HL-60 (cell line): Measurements from ENCODE around the gene TTLL1.

Experiments
- DNase-seq, 2 experiments: peaks; one replicate each; pipeline ENCODE4 v3.0.0-alpha.2; 2010 to 2020; ENCODE audit warnings: low read depth in 1 of 2, low spot score in 1 of 2
- H3K27ac ChIP-seq: fragments of 250-450 bp; sonication (Bioruptor Pico); replicated peaks from 2 replicates; pipeline ENCODE4 v1.5.1; 2020; ENCODE audit warnings: mild to moderate bottlenecking, moderate library complexity
- H3K27me3 ChIP-seq: fragments of 250-450 bp; sonication (Bioruptor Pico); 2 replicates; pipeline ENCODE4 v1.5.1; 2021; ENCODE audit warnings: mild to moderate bottlenecking, moderate library complexity; ENCODE audit not compliant: insufficient read depth, poor library complexity, severe bottlenecking
- H3K4me3 ChIP-seq: replicated peaks from 2 replicates; pipeline ENCODE4 v1.5.1; 2011; ENCODE audit warnings: mild to moderate bottlenecking, control low read depth, low read length; ENCODE audit not compliant: insufficient read depth
- GABPA ChIP-seq: IDR thresholded peaks from 2 replicates; pipeline ENCODE4 v1.6.1; 2012; ENCODE audit warnings: low read depth
- POLR2AphosphoS5 ChIP-seq: IDR thresholded peaks from 2 replicates; pipeline ENCODE4 v1.6.1; 2012; ENCODE audit warnings: low read depth
- SPI1 ChIP-seq: IDR thresholded peaks from 2 replicates; pipeline ENCODE4 v1.6.1; 2012; ENCODE audit warnings: low read depth, mild to moderate bottlenecking, borderline replicate concordance
- TF ChIP-seq, protein P1 (sequence below): IDR thresholded peaks from one replicate; pipeline ENCODE4 v1.5.1; 2011; ENCODE audit warnings: low read length, control low read depth, inconsistent platforms; ENCODE audit not compliant: insufficient read depth
- TF ChIP-seq, protein P2 (sequence below): IDR thresholded peaks from 2 replicates; pipeline ENCODE4 v1.6.1; 2012; ENCODE audit warnings: low read depth; ENCODE audit not compliant: insufficient replicate concordance

The TTLL1 gene

GRCh38 chr22:43129426-43130425 is 40.5 kb upstream of the TTLL1 start:
- TF ChIP-seq, protein P1, sequence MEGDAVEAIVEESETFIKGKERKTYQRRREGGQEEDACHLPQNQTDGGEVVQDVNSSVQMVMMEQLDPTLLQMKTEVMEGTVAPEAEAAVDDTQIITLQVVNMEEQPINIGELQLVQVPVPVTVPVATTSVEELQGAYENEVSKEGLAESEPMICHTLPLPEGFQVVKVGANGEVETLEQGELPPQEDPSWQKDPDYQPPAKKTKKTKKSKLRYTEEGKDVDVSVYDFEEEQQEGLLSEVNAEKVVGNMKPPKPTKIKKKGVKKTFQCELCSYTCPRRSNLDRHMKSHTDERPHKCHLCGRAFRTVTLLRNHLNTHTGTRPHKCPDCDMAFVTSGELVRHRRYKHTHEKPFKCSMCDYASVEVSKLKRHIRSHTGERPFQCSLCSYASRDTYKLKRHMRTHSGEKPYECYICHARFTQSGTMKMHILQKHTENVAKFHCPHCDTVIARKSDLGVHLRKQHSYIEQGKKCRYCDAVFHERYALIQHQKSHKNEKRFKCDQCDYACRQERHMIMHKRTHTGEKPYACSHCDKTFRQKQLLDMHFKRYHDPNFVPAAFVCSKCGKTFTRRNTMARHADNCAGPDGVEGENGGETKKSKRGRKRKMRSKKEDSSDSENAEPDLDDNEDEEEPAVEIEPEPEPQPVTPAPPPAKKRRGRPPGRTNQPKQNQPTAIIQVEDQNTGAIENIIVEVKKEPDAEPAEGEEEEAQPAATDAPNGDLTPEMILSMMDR = no peak
- TF ChIP-seq SPI1 = peak; percentile 87
- H3K27me3 ChIP-seq = no peaks in the 10 kb centered on the region
- DNase-seq = peak; percentile 72 to 81
- H3K4me3 ChIP-seq = no peak overlapping the region
- peak overlapping the region; percentile 86 for H3K27ac ChIP-seq

- H3K4me3 ChIP-seq = no peak overlapping the region
- peak overlapping the region; percentile 86 for H3K27ac ChIP-seq
- TF ChIP-seq POLR2AphosphoS5 = peak; percentile 72
- TF ChIP-seq SPI1 = no peak
- H3K27me3 ChIP-seq = no peaks in the 10 kb centered on the region
- DNase-seq = no peak
Measured at GRCh38 chr22:43128928-43129424, 39.8 kb upstream of the TTLL1 start.

GRCh38 chr22:43128116-43128515 is 38.9 kb upstream of the TTLL1 start:
- no peak overlapping the region for H3K4me3 ChIP-seq

DNA sequence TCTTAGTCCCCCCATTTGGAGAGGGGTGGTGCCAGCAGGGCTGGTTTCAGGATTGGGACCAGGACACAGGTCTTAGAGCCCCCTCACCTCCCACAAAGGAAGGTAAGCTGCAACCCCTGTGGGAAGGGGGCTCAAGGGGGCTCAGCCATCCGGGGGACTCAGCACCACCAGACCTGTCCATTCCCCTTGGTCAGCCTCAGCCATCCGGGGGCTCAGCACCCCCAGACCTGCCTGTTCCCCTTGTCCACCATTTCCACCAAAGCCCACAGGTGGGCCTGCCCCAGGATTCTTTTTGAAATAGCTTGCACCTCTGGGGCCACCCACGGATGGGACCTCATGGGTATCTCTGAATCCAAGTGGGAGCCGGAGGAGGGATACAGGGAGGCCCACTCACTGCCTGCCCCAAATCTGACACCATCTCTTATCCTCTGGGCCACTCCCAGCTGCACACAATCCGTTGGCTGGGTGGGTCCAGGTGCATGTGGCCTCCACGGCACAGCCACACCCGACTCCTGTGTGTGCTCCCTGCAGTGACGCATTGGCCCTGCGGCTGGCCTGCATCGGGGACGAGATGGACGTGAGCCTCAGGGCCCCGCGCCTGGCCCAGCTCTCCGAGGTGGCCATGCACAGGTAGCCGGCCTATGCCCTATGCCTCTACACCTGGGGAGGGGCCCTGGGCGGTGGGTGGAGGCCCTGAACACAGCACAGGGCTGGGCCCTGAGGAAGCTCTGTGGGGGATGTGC is 38.1 kb upstream of the TTLL1 start:
- peak overlapping the region; percentile 86 for H3K27ac ChIP-seq
- TF ChIP-seq, protein P2, sequence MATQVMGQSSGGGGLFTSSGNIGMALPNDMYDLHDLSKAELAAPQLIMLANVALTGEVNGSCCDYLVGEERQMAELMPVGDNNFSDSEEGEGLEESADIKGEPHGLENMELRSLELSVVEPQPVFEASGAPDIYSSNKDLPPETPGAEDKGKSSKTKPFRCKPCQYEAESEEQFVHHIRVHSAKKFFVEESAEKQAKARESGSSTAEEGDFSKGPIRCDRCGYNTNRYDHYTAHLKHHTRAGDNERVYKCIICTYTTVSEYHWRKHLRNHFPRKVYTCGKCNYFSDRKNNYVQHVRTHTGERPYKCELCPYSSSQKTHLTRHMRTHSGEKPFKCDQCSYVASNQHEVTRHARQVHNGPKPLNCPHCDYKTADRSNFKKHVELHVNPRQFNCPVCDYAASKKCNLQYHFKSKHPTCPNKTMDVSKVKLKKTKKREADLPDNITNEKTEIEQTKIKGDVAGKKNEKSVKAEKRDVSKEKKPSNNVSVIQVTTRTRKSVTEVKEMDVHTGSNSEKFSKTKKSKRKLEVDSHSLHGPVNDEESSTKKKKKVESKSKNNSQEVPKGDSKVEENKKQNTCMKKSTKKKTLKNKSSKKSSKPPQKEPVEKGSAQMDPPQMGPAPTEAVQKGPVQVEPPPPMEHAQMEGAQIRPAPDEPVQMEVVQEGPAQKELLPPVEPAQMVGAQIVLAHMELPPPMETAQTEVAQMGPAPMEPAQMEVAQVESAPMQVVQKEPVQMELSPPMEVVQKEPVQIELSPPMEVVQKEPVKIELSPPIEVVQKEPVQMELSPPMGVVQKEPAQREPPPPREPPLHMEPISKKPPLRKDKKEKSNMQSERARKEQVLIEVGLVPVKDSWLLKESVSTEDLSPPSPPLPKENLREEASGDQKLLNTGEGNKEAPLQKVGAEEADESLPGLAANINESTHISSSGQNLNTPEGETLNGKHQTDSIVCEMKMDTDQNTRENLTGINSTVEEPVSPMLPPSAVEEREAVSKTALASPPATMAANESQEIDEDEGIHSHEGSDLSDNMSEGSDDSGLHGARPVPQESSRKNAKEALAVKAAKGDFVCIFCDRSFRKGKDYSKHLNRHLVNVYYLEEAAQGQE = no peak
- TF ChIP-seq POLR2AphosphoS5 (no peak), SPI1 (no peak)
- no peak overlapping the region for H3K4me3 ChIP-seq
- no peaks in the 10 kb centered on the region for H3K27me3 ChIP-seq
- DNase-seq = no peak

More at GRCh38 chr22:43128116-43128515, 38.9 kb upstream of the TTLL1 start:
- Histone ChIP-seq H3K27me3 (no peaks in the 10 kb centered on the region), H3K27ac (peak overlapping the region; percentile 86)
- DNase-seq = peak in 1 of 2 experiments; percentile 79
- TF ChIP-seq POLR2AphosphoS5 (peak; percentile 78), SPI1 (no peak), GABPA (no peak)
- TF ChIP-seq, protein P2 = no peak
- TF ChIP-seq, protein P1 = no peak
